Mesendoderm (in vitro differentiated cells): Measurements from ENCODE around the gene LMOD1.

Experiments used
- DNase-seq: peaks from one replicate; pipeline ENCODE4 v3.0.0; 2013
- H2AK5ac ChIP-seq: 2 replicates; pipeline ENCODE4 v1.6.1; 2013; ENCODE audit warnings: low read length, inconsistent platforms
- H2BK120ac ChIP-seq: 2 replicates; pipeline ENCODE4 v1.6.1; 2013; ENCODE audit warnings: low read depth, mild to moderate bottlenecking, low read length, moderate library complexity, mixed read lengths
- H2BK15ac ChIP-seq: replicated peaks from 2 replicates; pipeline ENCODE4 v1.6.1; 2013; ENCODE audit warnings: low read depth, mild to moderate bottlenecking, moderate library complexity
- H2BK5ac ChIP-seq: 2 replicates; pipeline ENCODE4 v1.6.1; 2013; ENCODE audit warnings: low read length, inconsistent platforms
- H3K18ac ChIP-seq: 2 replicates; pipeline ENCODE4 v1.6.1; 2013; ENCODE audit warnings: mild to moderate bottlenecking, low read length, mixed read lengths
- H3K23ac ChIP-seq: one replicate; pipeline ENCODE4 v1.6.1; 2013; ENCODE audit warnings: low read length
- H3K27ac ChIP-seq: 2 replicates; pipeline ENCODE4 v1.5.1; 2013; ENCODE audit warnings: low read depth, mild to moderate bottlenecking, inconsistent platforms, low read length, moderate library complexity
- H3K27me3 ChIP-seq: 2 replicates; pipeline ENCODE4 v1.6.1; 2013; ENCODE audit warnings: low read length, control low read depth, mild to moderate bottlenecking, inconsistent platforms; ENCODE audit not compliant: insufficient read depth, poor library complexity
- H3K36me3 ChIP-seq: 2 replicates; pipeline ENCODE4 v1.6.1; 2013; ENCODE audit warnings: low read length, inconsistent platforms; ENCODE audit not compliant: control insufficient read depth, insufficient read depth
- H3K4ac ChIP-seq: one replicate; pipeline ENCODE4 v1.6.1; 2013; ENCODE audit warnings: low read depth, mild to moderate bottlenecking, low read length, moderate library complexity
- H3K4me1 ChIP-seq: 2 replicates; pipeline ENCODE4 v1.6.1; 2013; ENCODE audit warnings: low read depth, low read length, inconsistent platforms; ENCODE audit not compliant: control insufficient read depth
- H3K4me2 ChIP-seq: 2 replicates; pipeline ENCODE4 v1.6.1; 2013; ENCODE audit warnings: low read length
- H3K4me3 ChIP-seq: 2 replicates; pipeline ENCODE4 v1.5.1; 2013; ENCODE audit warnings: mild to moderate bottlenecking, low read length
- H3K56ac ChIP-seq: one replicate; pipeline ENCODE4 v1.6.1; 2013; ENCODE audit warnings: low read length
- H3K79me1 ChIP-seq: 2 replicates; pipeline ENCODE4 v1.6.1; 2013; ENCODE audit warnings: low read length, inconsistent platforms
- H3K79me2 ChIP-seq: 2 replicates; pipeline ENCODE4 v1.6.1; 2013; ENCODE audit warnings: mild to moderate bottlenecking, low read length; ENCODE audit not compliant: control insufficient read depth, insufficient read depth
- H3K9ac ChIP-seq: 2 replicates; pipeline ENCODE4 v1.6.1; 2013; ENCODE audit warnings: low read length, inconsistent platforms
- H4K5ac ChIP-seq: one replicate; pipeline ENCODE4 v1.6.1; 2013; ENCODE audit warnings: low read length
- H4K8ac ChIP-seq: one replicate; pipeline ENCODE4 v1.6.1; 2013; ENCODE audit warnings: low read depth, mild to moderate bottlenecking, control low read depth, low read length, moderate library complexity
- WGBS: extraction: QIAGEN DNeasy Blood & Tissue Kit; methylation state at CpG from one replicate; pipeline ENCODE4 v1.1.7; 2013; ENCODE audit warnings: low lambda C conversion rate, missing lambda C conversion rate; ENCODE audit not compliant: insufficient coverage; ENCODE audit errors: extremely low coverage; 5-methylcytosine and 5-hydroxymethylcytosine counted together

Gene LMOD1

GRCh38 chr1:201955009-201955728, 8.8 kb upstream of the LMOD1 start, which contains the start of gene TIMM17A:
TIMM17A (plus strand) TSS chr1:201955503; CDS start chr1:201955527, 24 bp downstream.
- H3K4me2 ChIP-seq, result peak within 1 kb of the TSS; percentile 78

GRCh38 chr1:201954263-201955008, 8.1 kb upstream of the LMOD1 start:
- Histone ChIP-seq H3K27ac (no peak overlapping the region), H4K8ac (no peak overlapping the region), H4K5ac (no peak overlapping the region), H2AK5ac (no peak overlapping the region), H3K23ac (no peak overlapping the region), H3K27me3 (no peaks in the 10 kb centered on the region), H3K36me3 (no peaks in the 10 kb centered on the region), H2BK120ac (no peak overlapping the region), H3K4me3 (no peak overlapping the region), H3K4ac (no peak overlapping the region), H3K79me2 (peaks cover 17% of the 10 kb centered on the region), H3K56ac (peak overlapping the region; percentile 98), H3K9ac (peak overlapping the region; percentile 90), H3K79me1 (peaks cover 5% of the 10 kb centered on the region), H3K4me1 (no peaks in the 10 kb centered on the region), H3K18ac (no peak overlapping the region), H3K4me2 (no peak overlapping the region), H2BK5ac (no peak overlapping the region), H2BK15ac (no peak overlapping the region)
- peak; percentile 24 for DNase-seq
- WGBS, result no CpG with 5 or more reads among the region's 24 CpGs

More at GRCh38 chr1:201955009-201955728, 8.8 kb upstream of the LMOD1 start, which contains the start of gene TIMM17A:
- Histone ChIP-seq H2BK15ac (no peak within 1 kb of the TSS), H3K4ac (no peak within 1 kb of the TSS), H3K36me3 (no peaks in the 10 kb centered on the region), H3K79me2 (peaks cover 17% of the 10 kb centered on the region), H3K9ac (peak within 1 kb of the TSS; percentile 93), H2BK120ac (no peak within 1 kb of the TSS), H3K27me3 (no peaks in the 10 kb centered on the region), H3K56ac (peak within 1 kb of the TSS; percentile 98), H4K8ac (no peak within 1 kb of the TSS), H3K23ac (no peak within 1 kb of the TSS), H4K5ac (no peak within 1 kb of the TSS), H3K27ac (no peak within 1 kb of the TSS), H3K79me1 (peaks cover 5% of the 10 kb centered on the region), H3K4me1 (no peaks in the 10 kb centered on the region), H3K18ac (no peak within 1 kb of the TSS), H2BK5ac (peak within 1 kb of the TSS; percentile 72), H2AK5ac (no peak within 1 kb of the TSS), H3K4me3 (peak within 1 kb of the TSS; percentile 96)
- DNase-seq, result peak; percentile 99
- no CpG with 5 or more reads among the region's 43 CpGs for WGBS

- Histone ChIP-seq H3K79me1 (no peaks in the 10 kb centered on the region), H2BK15ac (no peak overlapping the region), H3K79me2 (no peaks in the 10 kb centered on the region), H3K27ac (no peak overlapping the region), H2AK5ac (no peak overlapping the region), H3K36me3 (no peaks in the 10 kb centered on the region), H3K27me3 (no peaks in the 10 kb centered on the region), H3K4ac (no peak overlapping the region), H2BK120ac (no peak overlapping the region), H4K8ac (no peak overlapping the region), H3K4me1 (peaks cover 4% of the 10 kb centered on the region), H3K23ac (no peak overlapping the region), H2BK5ac (no peak overlapping the region), H3K18ac (no peak overlapping the region), H3K4me3 (no peak overlapping the region), H3K9ac (no peak overlapping the region), H3K4me2 (no peak overlapping the region), H3K56ac (no peak overlapping the region), H4K5ac (no peak overlapping the region)
- no peak for DNase-seq
These were observed 3.1 kb upstream of the LMOD1 start for GRCh38 chr1:201949491-201949890.

- H3K18ac ChIP-seq, result no peak overlapping the region
- H4K8ac ChIP-seq, result no peak overlapping the region
- H2BK15ac ChIP-seq, result no peak overlapping the region
- H3K36me3 ChIP-seq, result no peaks in the 10 kb centered on the region
- no peak overlapping the region for H3K4me3 ChIP-seq
- no peak overlapping the region for H2BK120ac ChIP-seq
- H3K27ac ChIP-seq, result no peak overlapping the region
- no peak overlapping the region for H3K4me2 ChIP-seq
- no peaks in the 10 kb centered on the region for H3K27me3 ChIP-seq
- H3K4ac ChIP-seq, result no peak overlapping the region
- no peak overlapping the region for H3K9ac ChIP-seq
- no peak overlapping the region for H4K5ac ChIP-seq
- H3K79me2 ChIP-seq, result no peaks in the 10 kb centered on the region
- no peaks in the 10 kb centered on the region for H3K79me1 ChIP-seq
- H3K4me1 ChIP-seq, result peaks cover 4% of the 10 kb centered on the region
- DNase-seq, result no peak
- no peak overlapping the region for H3K23ac ChIP-seq
- no peak overlapping the region for H2BK5ac ChIP-seq
- no CpG with 5 or more reads among the region's 3 CpGs for WGBS
- H2AK5ac ChIP-seq, result no peak overlapping the region
- H3K56ac ChIP-seq, result no peak overlapping the region
These were observed 1.3 kb upstream of the LMOD1 start for GRCh38 chr1:201947697-201948008.

GRCh38 chr1:201945863-201946223, 505 bp downstream of the LMOD1 start:
- no peak overlapping the region for H4K5ac ChIP-seq
- no peak for DNase-seq
- no peak overlapping the region for H3K18ac ChIP-seq
- no peaks in the 10 kb centered on the region for H3K79me1 ChIP-seq
- peaks cover 8% of the 10 kb centered on the region for H3K4me1 ChIP-seq
- H2AK5ac ChIP-seq, result no peak overlapping the region
- H2BK5ac ChIP-seq, result no peak overlapping the region
- no peaks in the 10 kb centered on the region for H3K79me2 ChIP-seq
- no peak overlapping the region for H3K4me3 ChIP-seq
- H2BK120ac ChIP-seq, result no peak overlapping the region
- no peak overlapping the region for H3K23ac ChIP-seq
- no CpG with 5 or more reads among the region's 10 CpGs for WGBS
- no peak overlapping the region for H3K27ac ChIP-seq
- H2BK15ac ChIP-seq, result no peak overlapping the region
- no peak overlapping the region for H4K8ac ChIP-seq
- peak overlapping the region; percentile 49 for H3K9ac ChIP-seq
- no peaks in the 10 kb centered on the region for H3K36me3 ChIP-seq
- no peak overlapping the region for H3K4ac ChIP-seq
- no peaks in the 10 kb centered on the region for H3K27me3 ChIP-seq
- H3K56ac ChIP-seq, result peak overlapping the region; percentile 44
- H3K4me2 ChIP-seq, result peak overlapping the region; percentile 55
